HUDEP-2 (cell line): ENCODE data around the gene TIMM10.

Experiments
- DNase-seq, 76 experiments: peaks; one replicate each; lab custom pipeline; 2025; ENCODE audit not compliant: unreplicated experiment in 76 of 76; lab: John Stamatoyannopoulos, UW

Gene TIMM10

GRCh38 chr11:57530596-57531507 lies at the start of gene TIMM10:
TIMM10 (minus strand) TSS chr11:57530754; CDS start chr11:57530189, 565 bp downstream.
- peak in 75 of 76 experiments; percentile 34 to 99 (median 94) for DNase-seq

GRCh38 chr11:57574061-57574460 lies 43.5 kb upstream of the TIMM10 start:
- DNase-seq: no peak

GRCh38 chr11:57571606-57572005 lies 41.1 kb upstream of the TIMM10 start:
- no peak for DNase-seq

GRCh38 chr11:57568330-57568766 lies 37.8 kb upstream of the TIMM10 start:
- peak in 52 of 76 experiments; percentile 6 to 89 (median 68) for DNase-seq

GRCh38 chr11:57567515-57568329 lies 37.2 kb upstream of the TIMM10 start, which contains the start of gene UBE2L6:
UBE2L6 (minus strand) TSS chr11:57567672; CDS start chr11:57567611, 61 bp downstream.
- peak in 58 of 76 experiments; percentile 7 to 85 (median 46) for DNase-seq

- peak in 1 of 76 experiments; percentile 20 for DNase-seq
Observed at GRCh38 chr11:57566905-57567514, 36.5 kb upstream of the TIMM10 start.

- DNase-seq: peak in 18 of 76 experiments; percentile 4 to 54 (median 20)
Observed at GRCh38 chr11:57566005-57566904, 35.7 kb upstream of the TIMM10 start.

- no peak for DNase-seq
Observed at GRCh38 chr11:57562596-57562995, 32.0 kb upstream of the TIMM10 start.

GRCh38 chr11:57560146-57560545 lies 29.6 kb upstream of the TIMM10 start:
- DNase-seq: no peak

- no peak for DNase-seq
Observed at GRCh38 chr11:57556041-57556440, 25.5 kb upstream of the TIMM10 start.

GRCh38 chr11:57555393-57555792 lies 24.8 kb upstream of the TIMM10 start:
- DNase-seq: no peak

- DNase-seq: no peak
Observed at GRCh38 chr11:57552479-57552878, 21.9 kb upstream of the TIMM10 start.

GRCh38 chr11:57551941-57552340 lies 21.4 kb upstream of the TIMM10 start:
- no peak for DNase-seq

- DNase-seq: no peak
Observed at GRCh38 chr11:57549983-57550382, 19.4 kb upstream of the TIMM10 start.

- no peak for DNase-seq
Observed at GRCh38 chr11:57547854-57548377, 17.4 kb upstream of the TIMM10 start.

- peak in 9 of 76 experiments; percentile 4 to 40 (median 18) for DNase-seq
Observed at GRCh38 chr11:57546869-57547475, 16.4 kb upstream of the TIMM10 start.

GRCh38 chr11:57546451-57546850 lies 15.9 kb upstream of the TIMM10 start:
- DNase-seq: no peak

- DNase-seq: no peak
Observed at GRCh38 chr11:57545883-57546282, 15.3 kb upstream of the TIMM10 start.

GRCh38 chr11:57544566-57544965 lies 14.0 kb upstream of the TIMM10 start:
- no peak for DNase-seq
